Osteocyte (in vitro differentiated cells): ENCODE results near the gene BCL6. TPM values are rescaled to one million over a fixed set of nuclear protein-coding genes. Genes with fewer than 3 reads are reported as not detected.

Source experiments
- DNase-seq: peaks from one replicate; pipeline ENCODE4 v3.0.0; 2021; ENCODE audit warnings: mixed read lengths; ENCODE audit not compliant: unreplicated experiment; ENCODE audit errors: extremely low spot score
- H3K27ac Mint-ChIP-seq: one replicate; pipeline ENCODE4 v1.8.0; 2021; ENCODE audit warnings: mild to moderate bottlenecking, mixed read lengths; ENCODE audit not compliant: unreplicated experiment
- H3K27me3 Mint-ChIP-seq: one replicate; pipeline ENCODE4 v1.8.0; 2021; ENCODE audit warnings: mixed read lengths; ENCODE audit not compliant: unreplicated experiment
- H3K36me3 Mint-ChIP-seq: one replicate; pipeline ENCODE4 v1.8.0; 2021; ENCODE audit warnings: mixed read lengths; ENCODE audit not compliant: unreplicated experiment
- H3K4me1 Mint-ChIP-seq: one replicate; pipeline ENCODE4 v1.8.0; 2021; ENCODE audit warnings: mixed read lengths; ENCODE audit not compliant: unreplicated experiment
- H3K4me3 Mint-ChIP-seq: one replicate; pipeline ENCODE4 v1.8.0; 2021; ENCODE audit warnings: mild to moderate bottlenecking, moderate library complexity, mixed read lengths; ENCODE audit not compliant: unreplicated experiment
- H3K9me3 Mint-ChIP-seq: one replicate; pipeline ENCODE4 v1.8.0; 2021; ENCODE audit warnings: mixed read lengths; ENCODE audit not compliant: unreplicated experiment
- CTCF ChIP-seq: fragments of 200-600 bp; sonication (generic); IDR thresholded peaks from 2 replicates; pipeline ENCODE4 v1.5.0; 2021; ENCODE audit warnings: antibody characterized with exemption, mild to moderate bottlenecking, moderate library complexity
- total RNA-seq: library from RNA; stranded (reverse); gene quantifications from 2 replicates; pipeline ENCODE4 v1.2.1, GENCODE V29; 2021

The BCL6 gene
- total RNA-seq, 1 donor from 2014 or later = 84.8 TPM

- Mint-ChIP-seq H3K4me1 (peaks cover 80% of the 10 kb centered on the region), H3K36me3 (peaks cover 2% of the 10 kb centered on the region), H3K27ac (peak overlapping the region; percentile 100), H3K9me3 (no peaks in the 10 kb centered on the region), H3K4me3 (peak overlapping the region; percentile 94), H3K27me3 (no peaks in the 10 kb centered on the region)
- TF ChIP-seq CTCF = peak; percentile 77
- peak; percentile 92 for DNase-seq
Measured at GRCh38 chr3:187738331-187739093, 6.8 kb downstream of the BCL6 start.

- TF ChIP-seq CTCF = no peak
- no peak for DNase-seq
- Mint-ChIP-seq H3K4me3 (peak overlapping the region; percentile 94), H3K27ac (peak overlapping the region; percentile 100), H3K36me3 (peaks cover 7% of the 10 kb centered on the region), H3K9me3 (no peaks in the 10 kb centered on the region), H3K4me1 (peaks cover 79% of the 10 kb centered on the region), H3K27me3 (no peaks in the 10 kb centered on the region)
Measured at GRCh38 chr3:187738071-187738330, 7.3 kb downstream of the BCL6 start.

- peaks cover 11% of the 10 kb centered on the region for H3K36me3 Mint-ChIP-seq
- peak; percentile 11 for TF ChIP-seq CTCF
- H3K9me3 Mint-ChIP-seq = no peaks in the 10 kb centered on the region
Measured at GRCh38 chr3:187737368-187738070, 7.7 kb downstream of the BCL6 start.

GRCh38 chr3:187737006-187737367 lies 8.3 kb downstream of the BCL6 start:
- H3K36me3 Mint-ChIP-seq = peaks cover 15% of the 10 kb centered on the region
- DNase-seq = no peak
- peak overlapping the region; percentile 94 for H3K4me3 Mint-ChIP-seq
- H3K27me3 Mint-ChIP-seq = no peaks in the 10 kb centered on the region
- H3K4me1 Mint-ChIP-seq = peaks cover 69% of the 10 kb centered on the region
- H3K9me3 Mint-ChIP-seq = no peaks in the 10 kb centered on the region
- TF ChIP-seq CTCF = no peak
- peak overlapping the region; percentile 100 for H3K27ac Mint-ChIP-seq

More at GRCh38 chr3:187737368-187738070, 7.7 kb downstream of the BCL6 start:
- peak; percentile 87 for DNase-seq
- no peaks in the 10 kb centered on the region for H3K27me3 Mint-ChIP-seq
- H3K4me3 Mint-ChIP-seq = peak overlapping the region; percentile 94
- H3K4me1 Mint-ChIP-seq = peaks cover 74% of the 10 kb centered on the region
- H3K27ac Mint-ChIP-seq = peak overlapping the region; percentile 100

- H3K36me3 Mint-ChIP-seq = peaks cover 20% of the 10 kb centered on the region
- no peaks in the 10 kb centered on the region for H3K9me3 Mint-ChIP-seq
- H3K27ac Mint-ChIP-seq = peak overlapping the region; percentile 100
- no peak for TF ChIP-seq CTCF
- H3K4me3 Mint-ChIP-seq = peak overlapping the region; percentile 94
- H3K27me3 Mint-ChIP-seq = no peaks in the 10 kb centered on the region
- no peak for DNase-seq
- peaks cover 63% of the 10 kb centered on the region for H3K4me1 Mint-ChIP-seq
Measured at GRCh38 chr3:187736418-187736871, 8.8 kb downstream of the BCL6 start.
